Erythroblast (primary cell): ENCODE data around the gene ORM1.

Experiments used
- GATA1 ChIP-seq: IDR thresholded peaks from 2 replicates; pipeline ENCODE4 v1.6.1; 2011; ENCODE audit warnings: low read depth, mild to moderate bottlenecking, control low read depth, low read length, moderate library complexity
- POLR2A ChIP-seq: IDR thresholded peaks from 2 replicates; pipeline ENCODE4 v1.6.1; 2011; ENCODE audit warnings: mild to moderate bottlenecking, low read length

- no peak for TF ChIP-seq POLR2A
- TF ChIP-seq GATA1, result no peak
These were observed 38.4 kb upstream of the ORM1 start for GRCh38 chr9:114284316-114285060.
